SK-N-SH treated with all-trans-retinoic acid at 6 μM for 48 hours (cell line): ENCODE measurements around the gene CGA.

Experiments used
- ARNTL ChIP-seq: fragments of 450-650 bp; formaldehyde crosslinking; IDR thresholded peaks from 2 replicates; pipeline ENCODE4 v1.5.0; 2020; ENCODE audit warnings: low read depth, mild to moderate bottlenecking, moderate library complexity, borderline replicate concordance
- CSDC2 ChIP-seq: fragments of 250-450 bp; sonication (Bioruptor Pico); IDR thresholded peaks from 2 replicates; pipeline ENCODE4 v1.5.0; 2020; ENCODE audit warnings: mild to moderate bottlenecking, moderate library complexity
- GLIS3 ChIP-seq: fragments of 250-450 bp; sonication (Bioruptor Pico); IDR thresholded peaks from 2 replicates; pipeline ENCODE4 v1.5.0; 2020; ENCODE audit warnings: mild to moderate bottlenecking, moderate library complexity
- TCF4 ChIP-seq: fragments of 250-450 bp; sonication (Bioruptor Pico); IDR thresholded peaks from 2 replicates; pipeline ENCODE4 v1.8.0; 2021; ENCODE audit warnings: mild to moderate bottlenecking, moderate library complexity, borderline replicate concordance
- TOX ChIP-seq: fragments of 250-450 bp; sonication (Bioruptor Pico); IDR thresholded peaks from 2 replicates; pipeline ENCODE4 v1.8.0; 2021; ENCODE audit warnings: mild to moderate bottlenecking, moderate library complexity, borderline replicate concordance
- ZC3H10 ChIP-seq: fragments of 250-450 bp; sonication (Bioruptor Pico); IDR thresholded peaks from 2 replicates; pipeline ENCODE4 v1.5.1; 2021; ENCODE audit warnings: mild to moderate bottlenecking, moderate library complexity
- ZFP3 ChIP-seq: fragments of 250-450 bp; sonication (Bioruptor Pico); IDR thresholded peaks from 2 replicates; pipeline ENCODE4 v1.5.0; 2020; ENCODE audit warnings: mild to moderate bottlenecking, moderate library complexity
- ZNF565 ChIP-seq: fragments of 450-650 bp; formaldehyde crosslinking; conservative IDR thresholded peaks from 2 replicates; pipeline ENCODE4 v1.5.0; 2020; ENCODE audit warnings: low read depth, mild to moderate bottlenecking, moderate library complexity
- TF ChIP-seq, protein P1 (sequence below): fragments of 250-450 bp; sonication (Bioruptor Pico); IDR thresholded peaks from 2 replicates; pipeline ENCODE4 v1.5.1; 2020; ENCODE audit warnings: low read depth, mild to moderate bottlenecking, moderate library complexity
- TF ChIP-seq, protein P2 (sequence below): fragments of 250-450 bp; sonication (Bioruptor Pico); IDR thresholded peaks from 2 replicates; pipeline ENCODE4 v1.5.0; 2020; ENCODE audit warnings: mild to moderate bottlenecking, moderate library complexity
- TF ChIP-seq, protein P3 (sequence below): fragments of 250-450 bp; sonication (Bioruptor Pico); IDR thresholded peaks from 2 replicates; pipeline ENCODE4 v1.8.0; 2020; ENCODE audit warnings: mild to moderate bottlenecking, moderate library complexity, borderline replicate concordance

DNA sequence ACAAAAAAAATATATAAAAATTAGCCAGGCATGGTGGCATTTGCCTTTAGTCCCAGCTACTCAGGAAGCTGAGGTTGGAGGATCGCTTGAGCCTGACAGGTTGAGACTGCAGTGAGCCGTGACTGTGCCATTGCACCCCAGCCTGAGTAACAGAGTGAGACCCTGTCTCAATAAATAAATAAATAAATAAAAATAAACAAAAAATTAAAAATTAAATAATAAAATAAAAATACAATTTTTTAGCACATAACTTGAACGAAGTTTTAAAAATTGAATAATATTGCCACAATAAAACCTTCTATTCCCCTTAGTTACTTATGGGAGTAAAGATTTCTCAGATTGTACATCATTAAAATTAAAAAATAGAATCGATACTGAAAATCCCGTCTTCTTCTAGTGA, 29.2 kb upstream of the CGA start:
- TF ChIP-seq GLIS3 (CRISPR knock-in tag) (no peak), ARNTL (CRISPR knock-in tag) (no peak), ZFP3 (CRISPR knock-in tag) (no peak), TCF4 (no peak), ZNF565 (no peak), CSDC2 (CRISPR knock-in tag) (no peak), TOX (CRISPR knock-in tag) (no peak), ZC3H10 (CRISPR knock-in tag) (no peak)
- TF ChIP-seq, protein P1, sequence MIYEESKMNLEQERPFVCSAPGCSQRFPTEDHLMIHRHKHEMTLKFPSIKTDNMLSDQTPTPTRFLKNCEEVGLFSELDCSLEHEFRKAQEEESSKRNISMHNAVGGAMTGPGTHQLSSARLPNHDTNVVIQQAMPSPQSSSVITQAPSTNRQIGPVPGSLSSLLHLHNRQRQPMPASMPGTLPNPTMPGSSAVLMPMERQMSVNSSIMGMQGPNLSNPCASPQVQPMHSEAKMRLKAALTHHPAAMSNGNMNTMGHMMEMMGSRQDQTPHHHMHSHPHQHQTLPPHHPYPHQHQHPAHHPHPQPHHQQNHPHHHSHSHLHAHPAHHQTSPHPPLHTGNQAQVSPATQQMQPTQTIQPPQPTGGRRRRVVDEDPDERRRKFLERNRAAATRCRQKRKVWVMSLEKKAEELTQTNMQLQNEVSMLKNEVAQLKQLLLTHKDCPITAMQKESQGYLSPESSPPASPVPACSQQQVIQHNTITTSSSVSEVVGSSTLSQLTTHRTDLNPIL (CRISPR knock-in tag) = no peak
- TF ChIP-seq, protein P2, sequence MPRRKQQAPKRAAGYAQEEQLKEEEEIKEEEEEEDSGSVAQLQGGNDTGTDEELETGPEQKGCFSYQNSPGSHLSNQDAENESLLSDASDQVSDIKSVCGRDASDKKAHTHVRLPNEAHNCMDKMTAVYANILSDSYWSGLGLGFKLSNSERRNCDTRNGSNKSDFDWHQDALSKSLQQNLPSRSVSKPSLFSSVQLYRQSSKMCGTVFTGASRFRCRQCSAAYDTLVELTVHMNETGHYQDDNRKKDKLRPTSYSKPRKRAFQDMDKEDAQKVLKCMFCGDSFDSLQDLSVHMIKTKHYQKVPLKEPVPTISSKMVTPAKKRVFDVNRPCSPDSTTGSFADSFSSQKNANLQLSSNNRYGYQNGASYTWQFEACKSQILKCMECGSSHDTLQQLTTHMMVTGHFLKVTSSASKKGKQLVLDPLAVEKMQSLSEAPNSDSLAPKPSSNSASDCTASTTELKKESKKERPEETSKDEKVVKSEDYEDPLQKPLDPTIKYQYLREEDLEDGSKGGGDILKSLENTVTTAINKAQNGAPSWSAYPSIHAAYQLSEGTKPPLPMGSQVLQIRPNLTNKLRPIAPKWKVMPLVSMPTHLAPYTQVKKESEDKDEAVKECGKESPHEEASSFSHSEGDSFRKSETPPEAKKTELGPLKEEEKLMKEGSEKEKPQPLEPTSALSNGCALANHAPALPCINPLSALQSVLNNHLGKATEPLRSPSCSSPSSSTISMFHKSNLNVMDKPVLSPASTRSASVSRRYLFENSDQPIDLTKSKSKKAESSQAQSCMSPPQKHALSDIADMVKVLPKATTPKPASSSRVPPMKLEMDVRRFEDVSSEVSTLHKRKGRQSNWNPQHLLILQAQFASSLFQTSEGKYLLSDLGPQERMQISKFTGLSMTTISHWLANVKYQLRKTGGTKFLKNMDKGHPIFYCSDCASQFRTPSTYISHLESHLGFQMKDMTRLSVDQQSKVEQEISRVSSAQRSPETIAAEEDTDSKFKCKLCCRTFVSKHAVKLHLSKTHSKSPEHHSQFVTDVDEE = no peak
- TF ChIP-seq, protein P3, sequence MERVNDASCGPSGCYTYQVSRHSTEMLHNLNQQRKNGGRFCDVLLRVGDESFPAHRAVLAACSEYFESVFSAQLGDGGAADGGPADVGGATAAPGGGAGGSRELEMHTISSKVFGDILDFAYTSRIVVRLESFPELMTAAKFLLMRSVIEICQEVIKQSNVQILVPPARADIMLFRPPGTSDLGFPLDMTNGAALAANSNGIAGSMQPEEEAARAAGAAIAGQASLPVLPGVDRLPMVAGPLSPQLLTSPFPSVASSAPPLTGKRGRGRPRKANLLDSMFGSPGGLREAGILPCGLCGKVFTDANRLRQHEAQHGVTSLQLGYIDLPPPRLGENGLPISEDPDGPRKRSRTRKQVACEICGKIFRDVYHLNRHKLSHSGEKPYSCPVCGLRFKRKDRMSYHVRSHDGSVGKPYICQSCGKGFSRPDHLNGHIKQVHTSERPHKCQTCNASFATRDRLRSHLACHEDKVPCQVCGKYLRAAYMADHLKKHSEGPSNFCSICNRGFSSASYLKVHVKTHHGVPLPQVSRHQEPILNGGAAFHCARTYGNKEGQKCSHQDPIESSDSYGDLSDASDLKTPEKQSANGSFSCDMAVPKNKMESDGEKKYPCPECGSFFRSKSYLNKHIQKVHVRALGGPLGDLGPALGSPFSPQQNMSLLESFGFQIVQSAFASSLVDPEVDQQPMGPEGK (CRISPR knock-in tag) = no peak
